B cell (primary cell): ENCODE measurements around the gene C2orf78. TPM values are rescaled to one million over a fixed set of nuclear protein-coding genes. Genes with fewer than 3 reads are reported as not detected.
A peak's percentile ranks its signal among the peaks of the same experiment; 100 is the strongest.
"Not testable (repeated sequence)": the region's sequence is repeated elsewhere in the genome, so short reads cannot be mapped to it uniquely, and the experiment has no call there.

Experiments used
- ATAC-seq: fragments of 200-7000 bp; cut with Tn5 transposase; one replicate; pipeline ENCODE4 v1.10.0; 2021; ENCODE audit warnings: low read depth, mild to moderate bottlenecking, moderate number of reproducible peaks, moderate library complexity
- CTCF ChIA-PET: fragments of 350-600 bp; sonication (Branson Sonifier 250); formaldehyde crosslinking; loops from one replicate; lab custom pipeline; 2021; ENCODE audit warnings: antibody characterized with exemption, inconsistent platforms; lab: Charles Lee
- POLR2A ChIA-PET: fragments of 350-600 bp; sonication (Branson Sonifier 250); formaldehyde crosslinking; loops from one replicate; lab custom pipeline; 2021; ENCODE audit warnings: antibody characterized with exemption; lab: Charles Lee
- DNase-seq: peaks from one replicate; pipeline ENCODE4 v3.0.0; 2013
- H2AFZ ChIP-seq: 2 replicates; pipeline ENCODE4 v1.6.1; 2012; ENCODE audit warnings: mild to moderate bottlenecking, low read depth, low read length; ENCODE audit not compliant: insufficient read depth, poor library complexity, severe bottlenecking
- H3K27ac ChIP-seq, 2 donors: 1 replicate in 1 of 2; 2 replicates in 1 of 2; pipeline ENCODE4 v1.5.1; 2012 to 2013; ENCODE audit warnings: low read length in 2 of 2, mild to moderate bottlenecking in 2 of 2, moderate library complexity in 1 of 2
- H3K27me3 ChIP-seq, 4 experiments: fragments of 200-600 bp in 1 of 4; sonication (generic) in 1 of 4; replicated peaks in 1 of 4; 1 replicate in 2 of 4; 2 replicates in 2 of 4; pipeline versions ENCODE4 v1.6.1 to v1.7.0; 2013 to 2016; ENCODE audit warnings: low read length in 3 of 4, mild to moderate bottlenecking in 2 of 4, mixed read lengths in 1 of 4, moderate library complexity in 1 of 4; ENCODE audit not compliant: insufficient read depth in 4 of 4, control insufficient read depth in 3 of 4; ENCODE audit errors: control extremely low read depth in 1 of 4
- H3K36me3 ChIP-seq, 2 experiments: replicated peaks in 1 of 2; 1 replicate in 1 of 2; 2 replicates in 1 of 2; pipeline versions ENCODE4 v1.6.1 to v1.7.1; 2013; ENCODE audit warnings: low read length in 1 of 2; ENCODE audit not compliant: insufficient read depth in 2 of 2, control insufficient read depth in 1 of 2; ENCODE audit errors: control extremely low read depth in 1 of 2, extremely low read depth in 1 of 2
- H3K4me1 ChIP-seq, 2 donors: fragments of 200-600 bp in 1 of 2; sonication (generic) in 1 of 2; 1 replicate in 1 of 2; 2 replicates in 1 of 2; pipeline versions ENCODE4 v1.5.1 to v1.6.1; 2013 to 2017; ENCODE audit warnings: low read length in 2 of 2; ENCODE audit not compliant: control insufficient read depth in 2 of 2, insufficient read depth in 2 of 2
- H3K4me2 ChIP-seq: replicated peaks from 2 replicates; pipeline ENCODE3; 2012; ENCODE audit warnings: mild to moderate bottlenecking, low read depth, low read length; ENCODE audit not compliant: poor library complexity, severe bottlenecking
- H3K4me3 ChIP-seq, 5 experiments: fragments of 200-600 bp in 1 of 5; sonication (generic) in 1 of 5; 1 replicate in 3 of 5; 2 replicates in 2 of 5; pipeline versions ENCODE4 v1.5.1 to v1.7.0; 2011 to 2016; ENCODE audit warnings: low read length in 4 of 5, mild to moderate bottlenecking in 4 of 5, low read depth in 2 of 5, control low read depth in 1 of 5, moderate library complexity in 1 of 5; ENCODE audit not compliant: insufficient read depth in 1 of 5; ENCODE audit errors: control extremely low read depth in 1 of 5, extremely low read depth in 1 of 5
- H3K79me2 ChIP-seq: fragments of 200-600 bp; sonication (generic); one replicate; pipeline ENCODE4 v1.6.0; 2016; ENCODE audit warnings: low read length; ENCODE audit not compliant: control insufficient read depth, insufficient read depth
- H3K9ac ChIP-seq: fragments of 200-600 bp; sonication (generic); 2 replicates; pipeline ENCODE4 v1.6.1; 2017; ENCODE audit warnings: mild to moderate bottlenecking, low read length, moderate library complexity
- H3K9me3 ChIP-seq, 3 donors: one replicate each; pipeline versions ENCODE4 v1.6.1 to v1.7.1; 2013; ENCODE audit warnings: low read length in 2 of 3; ENCODE audit not compliant: control insufficient read depth in 2 of 3, insufficient read depth in 1 of 3; ENCODE audit errors: control extremely low read depth in 1 of 3
- H4K20me1 ChIP-seq: 2 replicates; pipeline ENCODE4 v1.6.0; 2012; ENCODE audit warnings: mild to moderate bottlenecking, low read length; ENCODE audit not compliant: insufficient read depth, control insufficient read depth, poor library complexity, severe bottlenecking
- H3K27ac Mint-ChIP-seq: one replicate; pipeline ENCODE4 v1.8.0; 2021; ENCODE audit warnings: mixed read lengths
- H3K27me3 Mint-ChIP-seq: one replicate; pipeline ENCODE4 v1.8.0; 2021; ENCODE audit warnings: mixed read lengths
- H3K4me1 Mint-ChIP-seq: one replicate; pipeline ENCODE4 v1.8.0; 2021; ENCODE audit warnings: mixed read lengths
- H3K4me3 Mint-ChIP-seq: one replicate; pipeline ENCODE4 v1.8.0; 2021; ENCODE audit warnings: mixed read lengths
- H3K9me3 Mint-ChIP-seq: one replicate; pipeline ENCODE4 v1.8.0; 2022; ENCODE audit warnings: mixed read lengths; ENCODE audit not compliant: insufficient read depth
- CTCF ChIP-seq: fragments of 200-600 bp; IDR thresholded peaks from one replicate; pipeline ENCODE4 v1.8.0; 2022; ENCODE audit warnings: antibody characterized with exemption, mild to moderate bottlenecking
- EZH2 ChIP-seq: IDR thresholded peaks from 2 replicates; pipeline ENCODE4 v1.6.1; 2012; ENCODE audit warnings: borderline replicate concordance, low read depth, mild to moderate bottlenecking, moderate library complexity, low read length; ENCODE audit not compliant: insufficient read depth, poor library complexity, severe bottlenecking
- WGBS: methylation state at CpG from one replicate; pipeline ENCODE4 v1.1.5; 2013; ENCODE audit warnings: missing lambda C conversion rate; ENCODE audit not compliant: insufficient coverage; 5-methylcytosine and 5-hydroxymethylcytosine counted together
- intact Hi-C: fragments of 100-400 bp; cut with micrococcal nuclease; formaldehyde crosslinking; loops from one replicate; pipeline ENCODE4 v1.10.0; 2022
- polyA plus RNA-seq: library from polyadenylated mRNA; depleted of rRNA; stranded (reverse); fragments of >200 nt; gene quantifications from 2 replicates; pipeline ENCODE4 v1.2.3, GENCODE V29; 2012
- total RNA-seq, 2 donors: library from RNA; stranded (reverse); fragments of 120-200 nt in 1 of 2; gene quantifications; 1 replicate in 1 of 2; 2 replicates in 1 of 2; pipeline versions ENCODE4 v1.2.3 to v1.2.4, GENCODE V29; 2013 to 2022

The C2orf78 gene
- total and polyA plus RNA-seq, 2 donors (not counting 1 experiment from before 2014, with no cell fraction given), result not detected

- Histone ChIP-seq H3K4me2 (no peak overlapping the region), H4K20me1 (peaks cover 11% of the 10 kb centered on the region), H3K27ac (no peak overlapping the region), H3K36me3 (peaks cover 13 to 51% of the 10 kb centered on the region in 2 experiments), H2AFZ (no peak overlapping the region), H3K4me1 (peaks cover 11 to 18% of the 10 kb centered on the region in 2 donors), H3K9me3 (no peaks in the 10 kb centered on the region), H3K27me3 (no peaks in the 10 kb centered on the region), H3K4me3 (no peak overlapping the region), H3K79me2 (peaks cover 55% of the 10 kb centered on the region), H3K9ac (no peak overlapping the region)
- no CpG with 5 or more reads among the region's 4 CpGs for WGBS
- Mint-ChIP-seq H3K27ac (no peak overlapping the region), H3K9me3 (no peaks in the 10 kb centered on the region), H3K27me3 (no peaks in the 10 kb centered on the region), H3K4me1 (peaks cover 26% of the 10 kb centered on the region), H3K4me3 (no peak overlapping the region)
- ChIA-PET POLR2A (no interaction called here), CTCF (interaction anchor here (0.7 to 1.5 kb wide), 2 partner anchors 48 to 1144 kb away, joined by 3 to 4 read pairs; no protein-coding TSS in a partner anchor)
- intact Hi-C loops, result no loop called here
- TF ChIP-seq EZH2, result no peak
- TF ChIP-seq CTCF, result no peak
- no peak for DNase-seq
- ATAC-seq, result no peak
Measured at GRCh38 chr2:73776381-73776780, 7.6 kb upstream of the C2orf78 start.

GRCh38 chr2:73776869-73777519 is 7.0 kb upstream of the C2orf78 start:
- H3K4me3 ChIP-seq, result no peak overlapping the region
- Mint-ChIP-seq H3K4me1 (peaks cover 26% of the 10 kb centered on the region), H3K4me3 (no peak overlapping the region), H3K9me3 (no peaks in the 10 kb centered on the region), H3K27ac (no peak overlapping the region), H3K27me3 (no peaks in the 10 kb centered on the region)
- H3K27me3 ChIP-seq, result no peaks in the 10 kb centered on the region
- no peak overlapping the region for H3K27ac ChIP-seq
- no peak overlapping the region for H3K4me2 ChIP-seq
- POLR2A ChIA-PET, result no interaction called here
- DNase-seq (no peak), ATAC-seq (no peak)
- no peak overlapping the region for H3K9ac ChIP-seq
- peaks cover 55% of the 10 kb centered on the region for H3K79me2 ChIP-seq
- no peaks in the 10 kb centered on the region for H3K9me3 ChIP-seq
- CTCF ChIA-PET, result interaction anchor here (1.5 kb wide), 1 partner anchor 47 kb away, joined by 4 read pairs; no protein-coding TSS in a partner anchor
- WGBS, result 93% methylated on average over 3 of the region's 8 CpGs
- peaks cover 13 to 50% of the 10 kb centered on the region in 2 experiments for H3K36me3 ChIP-seq
- peaks cover 11 to 18% of the 10 kb centered on the region in 2 donors for H3K4me1 ChIP-seq
- TF ChIP-seq CTCF, result no peak
- no peak for TF ChIP-seq EZH2
- H4K20me1 ChIP-seq, result peaks cover 11% of the 10 kb centered on the region
- intact Hi-C loops, result no loop called here
- no peak overlapping the region for H2AFZ ChIP-seq

GRCh38 chr2:73778867-73779466 is 5.0 kb upstream of the C2orf78 start:
- H3K27me3 Mint-ChIP-seq, DNase-seq, H3K9me3 ChIP-seq, intact Hi-C loops, ATAC-seq, H3K9me3 Mint-ChIP-seq, H4K20me1 ChIP-seq, H3K27me3 ChIP-seq: not testable (repeated sequence)
- CTCF ChIA-PET, result interaction anchor here (1.0 kb wide), 1 partner anchor 50 kb away, joined by 3 read pairs; the partner anchor contains the start of gene STAMBP
- peak overlapping the region; percentile 64 to 95 (median 91) for H3K4me3 ChIP-seq
- H3K4me3 Mint-ChIP-seq, result peak overlapping the region; percentile 100
- peaks cover 26% of the 10 kb centered on the region for H3K4me1 Mint-ChIP-seq
- POLR2A ChIA-PET, result interaction anchor here (0.6 to 0.9 kb wide), 2 partner anchors 399 to 420 kb away, joined by 3 read pairs; partner anchors contain the start of genes MOB1A and MTHFD2
- peaks cover 11 to 18% of the 10 kb centered on the region in 2 donors for H3K4me1 ChIP-seq
- peak overlapping the region in 1 of 2 donors; percentile 94 for H3K27ac ChIP-seq
- H2AFZ ChIP-seq, result peak overlapping the region; percentile 89
- WGBS, result 92% methylated on average over 11 of the region's 18 CpGs
- peaks cover 49% of the 10 kb centered on the region for H3K79me2 ChIP-seq
- H3K4me2 ChIP-seq, result peak overlapping the region; percentile 80
- peak overlapping the region; percentile 99 for H3K27ac Mint-ChIP-seq
- peak overlapping the region; percentile 86 for H3K9ac ChIP-seq
- peaks cover 8 to 30% of the 10 kb centered on the region in 2 experiments for H3K36me3 ChIP-seq
